Thyroid gland (tissue), 4 donors: ENCODE results near the gene TMEFF2. TPM values are rescaled to one million over a fixed set of nuclear protein-coding genes. Genes with fewer than 3 reads are reported as not detected.

Experiments
- DNase-seq, 2 donors: peaks; one replicate each; pipeline ENCODE4 v3.0.0-alpha.2; 2019
- H3K27ac ChIP-seq, 3 donors: fragments of 200-600 bp; sonication (generic); 1 replicate in 2 of 3; 2 replicates in 1 of 3; pipeline ENCODE4 v1.5.1; 2016 to 2019; ENCODE audit warnings: mild to moderate bottlenecking in 1 of 3, moderate library complexity in 1 of 3
- H3K27me3 ChIP-seq: fragments of 200-600 bp; sonication (generic); one replicate; pipeline ENCODE4 v1.5.1; 2019
- H3K36me3 ChIP-seq, 2 donors: fragments of 200-600 bp; sonication (generic); one replicate each; pipeline ENCODE4 v1.5.1; 2016 to 2019
- H3K4me1 ChIP-seq, 2 donors: fragments of 200-600 bp; sonication (generic); one replicate each; pipeline ENCODE4 v1.5.1; 2017 to 2019
- H3K4me3 ChIP-seq, 3 donors: fragments of 200-600 bp; sonication (generic); replicated peaks in 1 of 3; 1 replicate in 2 of 3; 2 replicates in 1 of 3; pipeline ENCODE4 v1.5.1; 2016; ENCODE audit warnings: mild to moderate bottlenecking in 1 of 3
- H3K9me3 ChIP-seq: fragments of 200-600 bp; sonication (generic); one replicate; pipeline ENCODE4 v1.5.1; 2017
- POLR2A ChIP-seq, 2 donors: fragments of 450-650 bp; IDR thresholded peaks; one replicate each; pipeline ENCODE4 v1.6.1; 2017; ENCODE audit warnings: antibody characterized with exemption in 2 of 2, mild to moderate bottlenecking in 2 of 2, moderate library complexity in 1 of 2
- WGBS, 2 donors: methylation state at CpG; one replicate each; pipeline ENCODE4 v1.1.5; 2017; 5-methylcytosine and 5-hydroxymethylcytosine counted together
- intact Hi-C: fragments of 100-400 bp; cut with DNase I; formaldehyde crosslinking; loops from one replicate; pipeline ENCODE4 v1.15.1; 2023
- total RNA-seq, 4 donors: library from RNA; depleted of rRNA; stranded (reverse); fragments of >200 nt; gene quantifications; one replicate each; pipeline ENCODE4 v1.2.3, GENCODE V29; 2016
- TF ChIP-seq, protein P1 (sequence below), 6 experiments: fragments of 200-600 bp in 3 of 6; fragments of 450-650 bp in 3 of 6; sonication (generic) in 3 of 6; IDR thresholded peaks; one replicate each; pipeline ENCODE4 v1.5.1; 2016 to 2019; ENCODE audit warnings: antibody characterized with exemption in 6 of 6, mild to moderate bottlenecking in 2 of 6, inconsistent platforms in 1 of 6, moderate library complexity in 1 of 6

Gene TMEFF2
- total RNA-seq, 4 donors from 2014 or later, result 0.11 TPM; not detected in 3

DNA sequence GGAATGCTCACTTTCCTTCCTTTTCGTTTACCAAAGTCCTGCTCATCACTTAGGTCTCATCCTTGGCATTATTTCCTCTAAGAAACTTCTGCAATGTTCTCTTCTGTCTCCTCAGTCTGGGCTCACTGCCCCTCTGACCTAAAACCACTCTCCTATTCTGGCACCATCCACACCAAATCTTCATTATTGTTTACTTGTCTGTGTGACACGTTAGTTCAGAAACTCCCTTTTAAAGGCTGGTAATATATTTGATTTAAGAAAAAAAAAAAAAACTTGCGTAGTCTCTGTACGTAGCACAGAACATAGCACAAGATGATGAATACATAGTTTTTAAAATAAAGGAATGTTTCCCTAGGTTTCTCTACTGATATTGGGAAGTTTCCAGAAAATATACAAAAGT is 229.0 kb downstream of the TMEFF2 start:
- no peak overlapping the region for H3K27ac ChIP-seq
- H3K4me3 ChIP-seq, result no peak overlapping the region

DNA sequence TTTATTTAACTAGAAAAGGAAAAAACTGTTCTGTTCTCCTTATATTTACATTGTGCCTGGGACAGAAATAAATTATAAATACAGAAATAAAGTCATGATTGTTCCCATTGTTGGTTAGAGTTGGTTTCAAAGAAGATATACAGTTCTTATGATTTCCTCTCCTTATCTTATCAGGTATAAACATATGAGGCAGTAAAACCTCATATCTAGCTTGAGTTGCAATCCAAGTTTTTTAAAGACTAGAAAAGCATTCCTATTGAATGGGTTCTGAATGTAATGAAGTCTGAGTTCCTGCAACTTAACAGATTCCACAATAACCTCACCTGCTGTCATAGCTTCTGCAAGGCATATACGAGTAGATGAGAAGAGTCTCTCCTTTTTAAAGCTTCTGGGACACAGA is 233.2 kb downstream of the TMEFF2 start:
- no peaks in the 10 kb centered on the region for H3K27me3 ChIP-seq
- no peak overlapping the region for H3K27ac ChIP-seq
- no peak for DNase-seq
- H3K4me3 ChIP-seq, result no peak overlapping the region
- WGBS, 2 donors, result 53 to 54% methylated on average over 1 of the region's 1 CpG
- H3K9me3 ChIP-seq, result no peaks in the 10 kb centered on the region
- intact Hi-C loops, result no loop called here
- H3K36me3 ChIP-seq, result no peaks in the 10 kb centered on the region
- no peak for TF ChIP-seq POLR2A (IDR thresholded peaks at IDR 0.05)
- TF ChIP-seq, protein P1, sequence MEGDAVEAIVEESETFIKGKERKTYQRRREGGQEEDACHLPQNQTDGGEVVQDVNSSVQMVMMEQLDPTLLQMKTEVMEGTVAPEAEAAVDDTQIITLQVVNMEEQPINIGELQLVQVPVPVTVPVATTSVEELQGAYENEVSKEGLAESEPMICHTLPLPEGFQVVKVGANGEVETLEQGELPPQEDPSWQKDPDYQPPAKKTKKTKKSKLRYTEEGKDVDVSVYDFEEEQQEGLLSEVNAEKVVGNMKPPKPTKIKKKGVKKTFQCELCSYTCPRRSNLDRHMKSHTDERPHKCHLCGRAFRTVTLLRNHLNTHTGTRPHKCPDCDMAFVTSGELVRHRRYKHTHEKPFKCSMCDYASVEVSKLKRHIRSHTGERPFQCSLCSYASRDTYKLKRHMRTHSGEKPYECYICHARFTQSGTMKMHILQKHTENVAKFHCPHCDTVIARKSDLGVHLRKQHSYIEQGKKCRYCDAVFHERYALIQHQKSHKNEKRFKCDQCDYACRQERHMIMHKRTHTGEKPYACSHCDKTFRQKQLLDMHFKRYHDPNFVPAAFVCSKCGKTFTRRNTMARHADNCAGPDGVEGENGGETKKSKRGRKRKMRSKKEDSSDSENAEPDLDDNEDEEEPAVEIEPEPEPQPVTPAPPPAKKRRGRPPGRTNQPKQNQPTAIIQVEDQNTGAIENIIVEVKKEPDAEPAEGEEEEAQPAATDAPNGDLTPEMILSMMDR (IDR thresholded peaks at IDR 0.05), result no peak
- peaks cover 32% of the 10 kb centered on the region in 2 donors for H3K4me1 ChIP-seq

More for the DNA sequence above, 229.0 kb downstream of the TMEFF2 start:
- 86 to 95% methylated on average over 4 of the region's 4 CpGs for WGBS, 2 donors
- H3K36me3 ChIP-seq, result no peaks in the 10 kb centered on the region
- H3K4me1 ChIP-seq, result peaks cover 9 to 10% of the 10 kb centered on the region in 2 donors
- no peak for DNase-seq
- no peaks in the 10 kb centered on the region for H3K9me3 ChIP-seq
- H3K27me3 ChIP-seq, result no peaks in the 10 kb centered on the region
- intact Hi-C loops, result no loop called here
- TF ChIP-seq, protein P1 (IDR thresholded peaks at IDR 0.05), result no peak
- no peak for TF ChIP-seq POLR2A (IDR thresholded peaks at IDR 0.05)

- H3K4me3 ChIP-seq, result no peak overlapping the region
- TF ChIP-seq, protein P1 (IDR thresholded peaks at IDR 0.05), result no peak
- TF ChIP-seq POLR2A (IDR thresholded peaks at IDR 0.05), result no peak
- H3K27me3 ChIP-seq, result no peaks in the 10 kb centered on the region
- H3K9me3 ChIP-seq, result no peaks in the 10 kb centered on the region
- DNase-seq, result peak; percentile 49 to 53
- H3K4me1 ChIP-seq, result peaks cover 32% of the 10 kb centered on the region in 2 donors
- no peaks in the 10 kb centered on the region for H3K36me3 ChIP-seq
- peak overlapping the region; percentile 51 to 77 (median 63) for H3K27ac ChIP-seq
- intact Hi-C loops, result no loop called here
Measured at GRCh38 chr2:191959209-191959608, 235.5 kb downstream of the TMEFF2 start.

- DNase-seq, result no peak
- Histone ChIP-seq H3K9me3 (no peaks in the 10 kb centered on the region), H3K4me1 (peaks cover 32% of the 10 kb centered on the region in 2 donors), H3K27ac (peak overlapping the region; percentile 51 to 77 (median 63)), H3K36me3 (no peaks in the 10 kb centered on the region), H3K4me3 (no peak overlapping the region), H3K27me3 (no peaks in the 10 kb centered on the region)
- intact Hi-C loops, result no loop called here
- TF ChIP-seq, protein P1 (IDR thresholded peaks at IDR 0.05), result no peak
- TF ChIP-seq POLR2A (IDR thresholded peaks at IDR 0.05), result no peak
- WGBS, 2 donors, result 52 to 54% methylated on average over 7 of the region's 7 CpGs
Measured at GRCh38 chr2:191957996-191958860, 236.5 kb downstream of the TMEFF2 start.

GRCh38 chr2:191954451-191954850 is 240.3 kb downstream of the TMEFF2 start:
- peaks cover 26 to 30% of the 10 kb centered on the region in 2 donors for H3K4me1 ChIP-seq

More at GRCh38 chr2:191954451-191954850, 240.3 kb downstream of the TMEFF2 start:
- no peaks in the 10 kb centered on the region for H3K36me3 ChIP-seq
- no peak overlapping the region for H3K4me3 ChIP-seq
- DNase-seq, result no peak
- H3K27me3 ChIP-seq, result no peaks in the 10 kb centered on the region
- intact Hi-C loops, result no loop called here
- no peaks in the 10 kb centered on the region for H3K9me3 ChIP-seq
- 68 to 77% methylated on average over 2 of the region's 2 CpGs for WGBS, 2 donors
- H3K27ac ChIP-seq, result no peak overlapping the region
- TF ChIP-seq, protein P1 (IDR thresholded peaks at IDR 0.05), result no peak
- no peak for TF ChIP-seq POLR2A (IDR thresholded peaks at IDR 0.05)
